WTC11 (cell line): ENCODE data around the gene GAA. TPM values are rescaled to one million over a fixed set of nuclear protein-coding genes. Genes with fewer than 3 reads are reported as not detected.

ENCODE experiments used
- ATAC-seq: fragments of 200-7000 bp; cut with Tn5 transposase; 2 replicates; pipeline ENCODE4 v1.10.0; 2021; ENCODE audit warnings: mild to moderate bottlenecking, moderate library complexity
- CTCF ChIA-PET: fragments of 300-600 bp; sonication (Branson Sonifier 250); formaldehyde crosslinking; loops from one replicate; lab custom pipeline; 2021; ENCODE audit warnings: antibody characterized with exemption; lab: Charles Lee
- POLR2A ChIA-PET: fragments of 350-600 bp; sonication (Branson Sonifier 250); formaldehyde crosslinking; loops from one replicate; lab custom pipeline; 2021; ENCODE audit warnings: antibody characterized with exemption; lab: Charles Lee
- DNase-seq: peaks from one replicate; pipeline ENCODE4 v3.0.0; 2021; ENCODE audit warnings: low spot score
- H3K27ac Mint-ChIP-seq: 2 replicates; pipeline ENCODE4 v1.8.0; 2021; ENCODE audit warnings: mixed read lengths
- H3K27me3 Mint-ChIP-seq: 2 replicates; pipeline ENCODE4 v1.8.0; 2021; ENCODE audit warnings: low read depth, mild to moderate bottlenecking, moderate library complexity, mixed read lengths
- H3K36me3 Mint-ChIP-seq: 2 replicates; pipeline ENCODE4 v1.8.0; 2021; ENCODE audit warnings: mixed read lengths
- H3K4me1 Mint-ChIP-seq: 2 replicates; pipeline ENCODE4 v1.8.0; 2022; ENCODE audit warnings: mixed read lengths
- H3K4me3 Mint-ChIP-seq: 2 replicates; pipeline ENCODE4 v1.8.0; 2021; ENCODE audit warnings: mild to moderate bottlenecking, moderate library complexity, mixed read lengths
- H3K9me3 Mint-ChIP-seq: 2 replicates; pipeline ENCODE4 v1.8.0; 2021; ENCODE audit warnings: mixed read lengths
- GABPB1 ChIP-seq: sonication (generic); formaldehyde crosslinking; IDR thresholded peaks from 2 replicates; pipeline ENCODE4 v1.8.1; 2023; ENCODE audit warnings: mild to moderate bottlenecking, missing genetic modification reagents
- IRF2 ChIP-seq: sonication (generic); formaldehyde crosslinking; IDR thresholded peaks from 2 replicates; pipeline ENCODE4 v1.8.0; 2022; ENCODE audit warnings: low read depth, missing genetic modification reagents, borderline replicate concordance
- JUN ChIP-seq: sonication (generic); formaldehyde crosslinking; IDR thresholded peaks from 2 replicates; pipeline ENCODE4 v1.8.0; 2023; ENCODE audit warnings: mild to moderate bottlenecking, missing genetic modification reagents
- NFYB ChIP-seq: sonication (generic); formaldehyde crosslinking; conservative IDR thresholded peaks from 2 replicates; pipeline ENCODE4 v1.8.0; 2022; ENCODE audit warnings: low read depth, missing genetic modification reagents
- PRRX2 ChIP-seq: fragments of 250-450 bp; sonication (Bioruptor Pico); IDR thresholded peaks from 2 replicates; pipeline ENCODE4 v1.8.0; 2021; ENCODE audit warnings: mild to moderate bottlenecking
- TCF7 ChIP-seq: sonication (generic); formaldehyde crosslinking; IDR thresholded peaks from 2 replicates; pipeline ENCODE4 v1.8.0; 2022; ENCODE audit warnings: mild to moderate bottlenecking, low read depth, missing genetic modification reagents, moderate library complexity
- ZNF396 ChIP-seq: fragments of 250-450 bp; sonication (Bioruptor Pico); IDR thresholded peaks from 2 replicates; pipeline ENCODE4 v1.8.0; 2021; ENCODE audit warnings: mild to moderate bottlenecking, moderate library complexity, borderline replicate concordance
- ZNF671 ChIP-seq: fragments of 250-450 bp; sonication (Bioruptor Pico); IDR thresholded peaks from 2 replicates; pipeline ENCODE4 v1.8.0; 2021; ENCODE audit warnings: mild to moderate bottlenecking
- total RNA-seq: library from RNA; stranded (reverse); gene quantifications from 3 replicates; pipeline ENCODE4 v1.2.3, GENCODE V29; 2021
- TF ChIP-seq, protein P1 (sequence below): sonication (generic); formaldehyde crosslinking; IDR thresholded peaks from 2 replicates; pipeline ENCODE4 v1.8.1; 2023; ENCODE audit warnings: mild to moderate bottlenecking, missing genetic modification reagents
- TF ChIP-seq, protein P2 (sequence below): sonication (generic); formaldehyde crosslinking; IDR thresholded peaks from 2 replicates; pipeline ENCODE4 v1.8.0; 2023; ENCODE audit warnings: missing genetic modification reagents, mild to moderate bottlenecking, borderline replicate concordance
- TF ChIP-seq, protein P3 (sequence below): sonication (generic); formaldehyde crosslinking; conservative IDR thresholded peaks from 2 replicates; pipeline ENCODE4 v1.8.1; 2022; ENCODE audit warnings: mild to moderate bottlenecking, missing genetic modification reagents
- TF ChIP-seq, protein P4 (sequence below): fragments of 250-450 bp; sonication (Bioruptor Pico); IDR thresholded peaks from 2 replicates; pipeline ENCODE4 v1.9.0; 2021; ENCODE audit warnings: mild to moderate bottlenecking, borderline replicate concordance
- TF ChIP-seq, protein P5 (sequence below): sonication (generic); formaldehyde crosslinking; conservative IDR thresholded peaks from 2 replicates; pipeline ENCODE4 v1.8.1; 2023; ENCODE audit warnings: mild to moderate bottlenecking, low read depth, missing genetic modification reagents, moderate library complexity

GAA gene
- total RNA-seq, 1 experiment from 2014 or later = 91.6 TPM

DNA sequence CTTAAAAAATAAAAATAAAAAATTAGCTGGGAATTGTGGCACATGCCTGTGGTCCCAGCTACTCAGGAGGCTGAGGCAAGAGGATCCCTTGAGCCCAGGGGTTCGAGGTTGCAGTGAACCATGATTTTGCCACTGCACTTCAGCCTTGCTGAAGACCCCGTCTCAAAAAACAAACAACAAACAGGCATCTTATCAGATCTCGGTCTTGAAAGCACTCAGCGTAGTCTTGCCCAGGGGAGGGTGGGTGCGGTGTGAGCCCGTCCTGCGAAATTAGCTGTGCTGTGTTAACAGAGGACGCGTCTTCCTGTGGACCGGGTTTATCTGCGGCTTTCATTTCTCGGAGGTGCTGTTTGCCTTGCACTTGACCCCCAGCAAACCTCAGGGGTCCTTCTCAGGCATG is 5.4 kb downstream of the GAA start (continued):
- TF ChIP-seq, protein P1, sequence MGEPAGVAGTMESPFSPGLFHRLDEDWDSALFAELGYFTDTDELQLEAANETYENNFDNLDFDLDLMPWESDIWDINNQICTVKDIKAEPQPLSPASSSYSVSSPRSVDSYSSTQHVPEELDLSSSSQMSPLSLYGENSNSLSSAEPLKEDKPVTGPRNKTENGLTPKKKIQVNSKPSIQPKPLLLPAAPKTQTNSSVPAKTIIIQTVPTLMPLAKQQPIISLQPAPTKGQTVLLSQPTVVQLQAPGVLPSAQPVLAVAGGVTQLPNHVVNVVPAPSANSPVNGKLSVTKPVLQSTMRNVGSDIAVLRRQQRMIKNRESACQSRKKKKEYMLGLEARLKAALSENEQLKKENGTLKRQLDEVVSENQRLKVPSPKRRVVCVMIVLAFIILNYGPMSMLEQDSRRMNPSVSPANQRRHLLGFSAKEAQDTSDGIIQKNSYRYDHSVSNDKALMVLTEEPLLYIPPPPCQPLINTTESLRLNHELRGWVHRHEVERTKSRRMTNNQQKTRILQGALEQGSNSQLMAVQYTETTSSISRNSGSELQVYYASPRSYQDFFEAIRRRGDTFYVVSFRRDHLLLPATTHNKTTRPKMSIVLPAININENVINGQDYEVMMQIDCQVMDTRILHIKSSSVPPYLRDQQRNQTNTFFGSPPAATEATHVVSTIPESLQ (CRISPR knock-in tag) = no peak
- no peak for TF ChIP-seq GABPB1 (CRISPR knock-in tag)
- TF ChIP-seq IRF2 (CRISPR knock-in tag) = no peak

DNA sequence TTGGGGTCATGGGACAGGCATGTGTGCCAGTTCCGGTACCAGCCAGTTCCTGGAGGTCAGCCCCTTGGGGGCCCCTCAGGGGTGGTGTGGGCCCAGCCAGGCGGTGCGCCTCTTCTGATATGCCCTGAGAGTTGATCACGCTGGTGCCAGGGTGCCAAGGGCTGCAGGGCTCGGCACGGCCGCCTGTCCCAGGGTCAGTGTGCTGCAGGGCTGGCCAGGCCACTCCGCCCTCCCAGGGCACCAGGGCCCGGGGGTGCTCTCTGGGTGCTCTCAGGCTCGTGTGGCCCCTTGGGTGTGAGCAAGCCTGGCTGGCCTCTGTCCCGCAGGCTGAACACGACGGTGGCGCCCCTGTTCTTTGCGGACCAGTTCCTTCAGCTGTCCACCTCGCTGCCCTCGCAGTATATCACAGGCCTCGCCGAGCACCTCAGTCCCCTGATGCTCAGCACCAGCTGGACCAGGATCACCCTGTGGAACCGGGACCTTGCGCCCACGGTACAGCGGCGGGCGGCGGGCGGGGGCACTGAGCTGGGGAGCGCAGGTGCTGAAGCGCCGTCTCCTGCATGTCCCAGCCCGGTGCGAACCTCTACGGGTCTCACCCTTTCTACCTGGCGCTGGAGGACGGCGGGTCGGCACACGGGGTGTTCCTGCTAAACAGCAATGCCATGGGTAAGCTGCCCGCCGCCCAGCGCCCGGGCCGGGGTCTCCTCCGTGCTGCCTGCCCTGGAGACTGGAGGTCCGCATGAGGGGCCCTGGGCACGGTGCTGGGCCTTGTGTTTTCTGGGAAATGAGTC is 6.0 kb downstream of the GAA start:
- peak; percentile 9 for DNase-seq
- H3K27ac Mint-ChIP-seq = no peak overlapping the region
- no peak overlapping the region for H3K4me3 Mint-ChIP-seq
- H3K36me3 Mint-ChIP-seq = no peaks in the 10 kb centered on the region
- no peaks in the 10 kb centered on the region for H3K9me3 Mint-ChIP-seq
- CTCF ChIA-PET = interaction anchor here (2.2 kb wide), 1 partner anchor 17 kb away, joined by 8 read pairs; no protein-coding TSS in a partner anchor
- peaks cover 11% of the 10 kb centered on the region for H3K4me1 Mint-ChIP-seq
- H3K27me3 Mint-ChIP-seq = no peaks in the 10 kb centered on the region
- no peak for ATAC-seq
- TF ChIP-seq, protein P2, sequence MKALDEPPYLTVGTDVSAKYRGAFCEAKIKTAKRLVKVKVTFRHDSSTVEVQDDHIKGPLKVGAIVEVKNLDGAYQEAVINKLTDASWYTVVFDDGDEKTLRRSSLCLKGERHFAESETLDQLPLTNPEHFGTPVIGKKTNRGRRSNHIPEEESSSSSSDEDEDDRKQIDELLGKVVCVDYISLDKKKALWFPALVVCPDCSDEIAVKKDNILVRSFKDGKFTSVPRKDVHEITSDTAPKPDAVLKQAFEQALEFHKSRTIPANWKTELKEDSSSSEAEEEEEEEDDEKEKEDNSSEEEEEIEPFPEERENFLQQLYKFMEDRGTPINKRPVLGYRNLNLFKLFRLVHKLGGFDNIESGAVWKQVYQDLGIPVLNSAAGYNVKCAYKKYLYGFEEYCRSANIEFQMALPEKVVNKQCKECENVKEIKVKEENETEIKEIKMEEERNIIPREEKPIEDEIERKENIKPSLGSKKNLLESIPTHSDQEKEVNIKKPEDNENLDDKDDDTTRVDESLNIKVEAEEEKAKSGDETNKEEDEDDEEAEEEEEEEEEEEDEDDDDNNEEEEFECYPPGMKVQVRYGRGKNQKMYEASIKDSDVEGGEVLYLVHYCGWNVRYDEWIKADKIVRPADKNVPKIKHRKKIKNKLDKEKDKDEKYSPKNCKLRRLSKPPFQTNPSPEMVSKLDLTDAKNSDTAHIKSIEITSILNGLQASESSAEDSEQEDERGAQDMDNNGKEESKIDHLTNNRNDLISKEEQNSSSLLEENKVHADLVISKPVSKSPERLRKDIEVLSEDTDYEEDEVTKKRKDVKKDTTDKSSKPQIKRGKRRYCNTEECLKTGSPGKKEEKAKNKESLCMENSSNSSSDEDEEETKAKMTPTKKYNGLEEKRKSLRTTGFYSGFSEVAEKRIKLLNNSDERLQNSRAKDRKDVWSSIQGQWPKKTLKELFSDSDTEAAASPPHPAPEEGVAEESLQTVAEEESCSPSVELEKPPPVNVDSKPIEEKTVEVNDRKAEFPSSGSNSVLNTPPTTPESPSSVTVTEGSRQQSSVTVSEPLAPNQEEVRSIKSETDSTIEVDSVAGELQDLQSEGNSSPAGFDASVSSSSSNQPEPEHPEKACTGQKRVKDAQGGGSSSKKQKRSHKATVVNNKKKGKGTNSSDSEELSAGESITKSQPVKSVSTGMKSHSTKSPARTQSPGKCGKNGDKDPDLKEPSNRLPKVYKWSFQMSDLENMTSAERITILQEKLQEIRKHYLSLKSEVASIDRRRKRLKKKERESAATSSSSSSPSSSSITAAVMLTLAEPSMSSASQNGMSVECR (CRISPR knock-in tag) = no peak
- TF ChIP-seq PRRX2 (CRISPR knock-in tag) = no peak
- POLR2A ChIA-PET = no interaction called here

DNA sequence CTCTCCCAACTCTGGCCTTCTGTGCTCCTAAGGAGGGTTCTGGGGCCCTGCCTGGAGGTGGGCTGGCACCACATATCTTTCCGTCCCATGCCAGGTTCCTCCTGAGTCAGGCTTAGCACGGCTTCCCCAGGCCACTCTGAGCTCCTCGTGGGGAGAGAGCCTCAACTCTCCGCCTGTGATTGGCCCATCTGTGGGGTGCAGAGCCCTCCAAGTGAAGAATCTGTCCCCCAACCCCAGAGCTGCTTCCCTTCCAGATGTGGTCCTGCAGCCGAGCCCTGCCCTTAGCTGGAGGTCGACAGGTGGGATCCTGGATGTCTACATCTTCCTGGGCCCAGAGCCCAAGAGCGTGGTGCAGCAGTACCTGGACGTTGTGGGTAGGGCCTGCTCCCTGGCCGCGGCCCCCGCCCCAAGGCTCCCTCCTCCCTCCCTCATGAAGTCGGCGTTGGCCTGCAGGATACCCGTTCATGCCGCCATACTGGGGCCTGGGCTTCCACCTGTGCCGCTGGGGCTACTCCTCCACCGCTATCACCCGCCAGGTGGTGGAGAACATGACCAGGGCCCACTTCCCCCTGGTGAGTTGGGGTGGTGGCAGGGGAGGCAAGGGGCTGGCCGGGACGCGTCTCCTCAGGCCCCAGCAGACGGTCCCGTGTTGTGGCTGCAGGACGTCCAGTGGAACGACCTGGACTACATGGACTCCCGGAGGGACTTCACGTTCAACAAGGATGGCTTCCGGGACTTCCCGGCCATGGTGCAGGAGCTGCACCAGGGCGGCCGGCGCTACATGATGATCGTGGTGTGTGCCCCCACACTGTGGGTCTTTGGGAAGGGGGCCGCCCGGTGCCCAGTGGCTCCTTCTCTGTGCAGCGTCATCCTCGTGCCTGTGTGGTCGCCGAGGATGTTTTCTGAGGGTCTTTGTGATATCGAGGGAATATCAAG is 6.9 kb downstream of the GAA start:
- H3K36me3 Mint-ChIP-seq = no peaks in the 10 kb centered on the region
- no peak overlapping the region for H3K27ac Mint-ChIP-seq
- ChIA-PET CTCF (no interaction called here), POLR2A (interaction anchor here (0.6 kb wide), 1 partner anchor 38 kb away, joined by 4 read pairs; no protein-coding TSS in a partner anchor)
- ATAC-seq (no peak), DNase-seq (peak; percentile 7)
- no peak overlapping the region for H3K4me3 Mint-ChIP-seq
- peaks cover 6% of the 10 kb centered on the region; the same call in 1 of the 2 replicates for H3K4me1 Mint-ChIP-seq
- H3K9me3 Mint-ChIP-seq = no peaks in the 10 kb centered on the region
- H3K27me3 Mint-ChIP-seq = no peaks in the 10 kb centered on the region
- TF ChIP-seq, protein P3, sequence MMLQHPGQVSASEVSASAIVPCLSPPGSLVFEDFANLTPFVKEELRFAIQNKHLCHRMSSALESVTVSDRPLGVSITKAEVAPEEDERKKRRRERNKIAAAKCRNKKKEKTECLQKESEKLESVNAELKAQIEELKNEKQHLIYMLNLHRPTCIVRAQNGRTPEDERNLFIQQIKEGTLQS (CRISPR knock-in tag) = no peak
- TF ChIP-seq, protein P4, sequence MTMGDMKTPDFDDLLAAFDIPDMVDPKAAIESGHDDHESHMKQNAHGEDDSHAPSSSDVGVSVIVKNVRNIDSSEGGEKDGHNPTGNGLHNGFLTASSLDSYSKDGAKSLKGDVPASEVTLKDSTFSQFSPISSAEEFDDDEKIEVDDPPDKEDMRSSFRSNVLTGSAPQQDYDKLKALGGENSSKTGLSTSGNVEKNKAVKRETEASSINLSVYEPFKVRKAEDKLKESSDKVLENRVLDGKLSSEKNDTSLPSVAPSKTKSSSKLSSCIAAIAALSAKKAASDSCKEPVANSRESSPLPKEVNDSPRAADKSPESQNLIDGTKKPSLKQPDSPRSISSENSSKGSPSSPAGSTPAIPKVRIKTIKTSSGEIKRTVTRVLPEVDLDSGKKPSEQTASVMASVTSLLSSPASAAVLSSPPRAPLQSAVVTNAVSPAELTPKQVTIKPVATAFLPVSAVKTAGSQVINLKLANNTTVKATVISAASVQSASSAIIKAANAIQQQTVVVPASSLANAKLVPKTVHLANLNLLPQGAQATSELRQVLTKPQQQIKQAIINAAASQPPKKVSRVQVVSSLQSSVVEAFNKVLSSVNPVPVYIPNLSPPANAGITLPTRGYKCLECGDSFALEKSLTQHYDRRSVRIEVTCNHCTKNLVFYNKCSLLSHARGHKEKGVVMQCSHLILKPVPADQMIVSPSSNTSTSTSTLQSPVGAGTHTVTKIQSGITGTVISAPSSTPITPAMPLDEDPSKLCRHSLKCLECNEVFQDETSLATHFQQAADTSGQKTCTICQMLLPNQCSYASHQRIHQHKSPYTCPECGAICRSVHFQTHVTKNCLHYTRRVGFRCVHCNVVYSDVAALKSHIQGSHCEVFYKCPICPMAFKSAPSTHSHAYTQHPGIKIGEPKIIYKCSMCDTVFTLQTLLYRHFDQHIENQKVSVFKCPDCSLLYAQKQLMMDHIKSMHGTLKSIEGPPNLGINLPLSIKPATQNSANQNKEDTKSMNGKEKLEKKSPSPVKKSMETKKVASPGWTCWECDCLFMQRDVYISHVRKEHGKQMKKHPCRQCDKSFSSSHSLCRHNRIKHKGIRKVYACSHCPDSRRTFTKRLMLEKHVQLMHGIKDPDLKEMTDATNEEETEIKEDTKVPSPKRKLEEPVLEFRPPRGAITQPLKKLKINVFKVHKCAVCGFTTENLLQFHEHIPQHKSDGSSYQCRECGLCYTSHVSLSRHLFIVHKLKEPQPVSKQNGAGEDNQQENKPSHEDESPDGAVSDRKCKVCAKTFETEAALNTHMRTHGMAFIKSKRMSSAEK = no peak
- no peak for TF ChIP-seq ZNF396 (CRISPR knock-in tag)
- TF ChIP-seq PRRX2 (CRISPR knock-in tag) = no peak
- no peak for TF ChIP-seq JUN (CRISPR knock-in tag)
- TF ChIP-seq, protein P5, sequence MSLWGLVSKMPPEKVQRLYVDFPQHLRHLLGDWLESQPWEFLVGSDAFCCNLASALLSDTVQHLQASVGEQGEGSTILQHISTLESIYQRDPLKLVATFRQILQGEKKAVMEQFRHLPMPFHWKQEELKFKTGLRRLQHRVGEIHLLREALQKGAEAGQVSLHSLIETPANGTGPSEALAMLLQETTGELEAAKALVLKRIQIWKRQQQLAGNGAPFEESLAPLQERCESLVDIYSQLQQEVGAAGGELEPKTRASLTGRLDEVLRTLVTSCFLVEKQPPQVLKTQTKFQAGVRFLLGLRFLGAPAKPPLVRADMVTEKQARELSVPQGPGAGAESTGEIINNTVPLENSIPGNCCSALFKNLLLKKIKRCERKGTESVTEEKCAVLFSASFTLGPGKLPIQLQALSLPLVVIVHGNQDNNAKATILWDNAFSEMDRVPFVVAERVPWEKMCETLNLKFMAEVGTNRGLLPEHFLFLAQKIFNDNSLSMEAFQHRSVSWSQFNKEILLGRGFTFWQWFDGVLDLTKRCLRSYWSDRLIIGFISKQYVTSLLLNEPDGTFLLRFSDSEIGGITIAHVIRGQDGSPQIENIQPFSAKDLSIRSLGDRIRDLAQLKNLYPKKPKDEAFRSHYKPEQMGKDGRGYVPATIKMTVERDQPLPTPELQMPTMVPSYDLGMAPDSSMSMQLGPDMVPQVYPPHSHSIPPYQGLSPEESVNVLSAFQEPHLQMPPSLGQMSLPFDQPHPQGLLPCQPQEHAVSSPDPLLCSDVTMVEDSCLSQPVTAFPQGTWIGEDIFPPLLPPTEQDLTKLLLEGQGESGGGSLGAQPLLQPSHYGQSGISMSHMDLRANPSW (CRISPR knock-in tag) = no peak
- no peak for TF ChIP-seq ZNF671 (CRISPR knock-in tag)
- TF ChIP-seq TCF7 = no peak
- TF ChIP-seq NFYB (CRISPR knock-in tag) = no peak
